ENCODE results near the gene CUEDC1.
A peak's percentile ranks its signal among the peaks of the same experiment; 100 is the strongest.

The CUEDC1 gene

DNA sequence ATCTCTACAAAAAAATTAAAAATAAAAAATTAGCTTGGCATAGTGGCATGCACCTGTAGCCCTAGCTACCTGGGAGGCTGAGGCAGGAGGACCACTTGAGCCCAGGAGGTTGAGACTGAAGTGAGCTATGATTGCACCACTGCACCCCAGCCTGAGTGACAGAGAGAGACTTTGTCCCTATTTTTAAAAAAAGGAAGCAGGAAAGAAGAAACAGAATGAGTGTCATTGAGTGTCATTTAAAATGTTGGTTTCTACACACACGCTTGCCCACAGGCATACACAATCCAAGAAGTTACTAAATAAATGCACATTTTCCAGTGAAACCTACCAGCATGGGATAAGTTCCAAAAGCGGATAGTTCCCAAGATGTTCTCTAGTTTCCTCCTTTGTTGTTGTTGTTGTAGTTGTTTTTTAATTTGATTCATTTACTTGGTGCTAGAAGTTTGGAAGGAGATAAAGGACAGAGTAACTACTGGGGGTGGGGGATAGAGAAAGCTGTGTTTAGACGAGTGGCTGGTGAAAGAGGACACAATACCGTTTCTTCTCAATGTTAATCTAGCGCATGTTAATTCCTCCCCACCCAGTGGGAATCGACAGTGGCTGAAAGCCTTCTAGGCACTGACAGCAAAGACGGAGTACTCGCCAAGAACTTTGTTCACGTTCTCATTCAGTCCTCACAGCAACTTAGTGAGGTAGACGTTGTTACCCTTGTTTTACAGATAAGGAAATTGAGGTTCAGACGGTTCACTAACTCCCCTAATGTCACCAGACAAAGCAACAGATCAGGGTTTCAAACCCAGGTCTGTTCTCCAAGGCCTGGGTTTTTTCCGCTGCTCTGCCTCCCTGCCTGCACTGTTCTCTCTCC lies 122.7 kb downstream of the CUEDC1 start:
- DNase-seq = peak; percentile 49

DNA sequence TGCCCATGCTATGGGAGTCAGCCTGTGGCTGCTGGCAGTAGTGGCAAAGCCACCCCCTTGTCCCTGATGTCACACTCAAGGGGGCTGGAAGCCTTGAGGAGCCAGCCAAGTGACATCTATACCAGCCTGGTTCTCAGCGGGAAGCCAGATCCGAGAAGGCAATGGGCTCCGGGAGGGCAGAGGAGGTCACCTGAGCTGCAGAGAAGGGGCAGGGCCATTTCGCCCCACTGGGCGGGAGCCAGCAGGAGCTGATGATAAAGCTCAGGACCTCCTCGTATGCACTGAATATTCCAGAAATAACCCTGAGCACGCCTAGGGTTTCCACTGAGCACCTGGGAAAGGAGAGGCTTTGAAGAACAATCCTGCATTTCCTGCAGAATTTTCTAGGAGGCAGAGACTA lies 124.3 kb downstream of the CUEDC1 start:
- no peak for DNase-seq

DNA sequence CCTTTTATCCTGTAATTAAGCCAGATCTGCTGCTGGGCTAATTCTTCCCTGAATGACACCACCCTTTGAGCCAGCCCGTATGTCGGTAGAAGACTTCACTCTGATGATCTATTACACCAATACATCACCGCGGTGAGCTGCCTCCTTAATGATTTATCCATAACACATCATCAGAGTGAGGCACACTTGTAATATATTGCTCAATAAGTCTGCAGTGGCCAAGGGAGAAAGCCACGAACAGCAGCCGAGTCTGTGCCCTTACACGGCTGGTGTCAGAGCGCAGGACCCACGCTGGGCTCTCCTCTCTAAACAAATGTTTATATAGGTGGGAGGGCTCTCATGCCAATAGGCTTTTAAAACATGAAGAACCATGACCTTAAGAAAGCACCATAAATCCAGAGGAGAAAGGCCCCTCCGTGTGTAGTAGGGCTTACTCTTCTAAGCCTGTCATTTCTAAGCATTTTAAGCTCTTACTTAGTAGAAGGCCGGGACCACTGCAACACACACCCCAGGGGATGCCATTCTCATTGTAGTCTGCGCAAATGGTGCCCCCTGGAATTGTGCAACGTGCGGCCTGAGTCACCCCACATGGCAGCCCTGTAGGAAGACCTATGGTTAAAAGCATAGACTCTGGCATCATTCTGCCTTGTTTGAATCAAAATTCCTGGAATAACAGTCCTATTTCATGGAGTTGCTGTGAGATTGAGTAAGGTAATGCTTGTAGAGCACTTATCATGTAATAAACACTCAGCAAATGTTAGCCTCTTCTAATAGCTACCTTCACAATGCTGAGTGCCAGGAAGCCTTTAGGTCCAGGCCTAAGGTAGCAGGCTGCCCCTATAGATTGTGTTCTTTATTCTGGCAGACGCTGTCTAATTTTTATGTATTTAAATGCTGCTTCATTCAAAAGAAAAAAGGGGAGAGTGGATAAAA lies 131.5 kb downstream of the CUEDC1 start:
- DNase-seq = no peak

DNA sequence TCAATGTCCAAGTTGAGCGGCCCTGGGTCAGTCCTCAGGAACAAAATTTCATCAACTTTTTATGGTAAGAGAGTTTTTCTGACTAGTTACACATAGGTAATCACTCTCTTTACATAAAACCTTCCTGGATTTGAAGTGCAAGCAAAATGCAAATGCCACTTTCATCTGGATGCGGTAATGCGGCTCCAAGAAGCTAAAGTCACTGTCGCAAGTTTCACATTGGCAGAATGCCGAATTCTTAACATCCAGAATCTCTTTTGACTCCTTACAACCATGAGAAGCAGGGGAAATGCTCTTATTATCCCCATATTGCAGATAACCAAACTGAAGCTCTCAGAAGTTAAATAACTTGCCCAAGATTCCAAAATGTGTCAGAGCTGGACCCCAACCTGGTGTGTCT lies 135.3 kb downstream of the CUEDC1 start:
- DNase-seq = no peak

DNA sequence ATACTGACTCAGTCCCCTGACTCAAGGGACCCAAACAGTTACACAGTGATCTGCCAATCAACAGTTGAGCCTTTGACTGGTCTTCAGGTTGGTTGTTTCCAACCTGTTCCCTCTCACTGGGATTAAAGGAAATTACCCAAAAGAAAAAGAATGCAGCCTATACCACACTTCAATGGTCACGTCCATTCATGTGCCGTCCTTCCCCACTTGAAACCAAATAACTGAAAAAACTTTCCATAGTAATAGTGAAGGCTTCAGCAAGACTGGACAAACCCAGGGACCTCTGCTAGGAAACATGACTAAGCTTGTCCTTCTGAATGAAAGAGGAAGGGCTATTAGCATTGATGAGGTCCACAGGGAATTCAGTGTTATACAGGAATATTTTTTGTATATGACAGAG lies 135.9 kb downstream of the CUEDC1 start:
- no peak for DNase-seq

DNA sequence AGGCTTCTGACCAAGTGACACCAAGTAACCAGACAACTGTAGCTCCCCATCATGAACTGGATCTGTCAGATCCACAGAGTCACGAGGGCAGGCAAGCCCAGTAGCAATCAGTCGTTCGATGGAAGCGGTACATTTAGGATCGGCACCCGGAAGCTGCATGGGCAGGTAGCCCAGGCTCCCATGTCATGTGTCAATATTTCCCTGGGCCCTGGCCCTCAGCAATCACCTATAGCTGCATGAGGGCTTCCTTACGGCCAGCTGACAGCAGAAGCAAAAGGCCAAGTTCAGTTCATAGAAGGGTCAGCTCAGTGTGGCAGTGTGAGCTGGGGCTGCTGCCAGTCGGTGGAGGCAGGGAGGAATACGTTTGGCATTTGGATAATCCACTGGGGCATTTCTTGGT lies 137.1 kb downstream of the CUEDC1 start:
- no peak for DNase-seq

DNA sequence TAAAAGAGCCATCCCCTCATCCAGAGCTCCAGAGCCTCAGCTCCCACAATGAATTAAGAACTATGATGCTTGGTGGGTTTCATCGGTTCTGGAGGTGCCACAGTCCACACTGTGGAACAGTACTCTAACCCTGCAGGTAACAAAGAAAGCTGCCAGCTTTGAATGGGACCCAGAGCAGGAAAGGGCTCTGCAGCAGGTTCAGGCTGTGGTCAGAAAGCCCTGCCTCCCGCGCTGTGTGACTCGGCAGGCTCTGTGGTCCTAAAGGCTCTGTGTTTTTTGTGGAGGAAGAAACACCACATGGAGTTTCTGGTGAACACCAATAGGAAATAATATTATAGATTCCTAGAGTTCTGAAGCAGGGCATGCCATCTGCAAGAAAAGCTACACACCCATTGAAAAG lies 137.9 kb downstream of the CUEDC1 start:
- DNase-seq = no peak

DNA sequence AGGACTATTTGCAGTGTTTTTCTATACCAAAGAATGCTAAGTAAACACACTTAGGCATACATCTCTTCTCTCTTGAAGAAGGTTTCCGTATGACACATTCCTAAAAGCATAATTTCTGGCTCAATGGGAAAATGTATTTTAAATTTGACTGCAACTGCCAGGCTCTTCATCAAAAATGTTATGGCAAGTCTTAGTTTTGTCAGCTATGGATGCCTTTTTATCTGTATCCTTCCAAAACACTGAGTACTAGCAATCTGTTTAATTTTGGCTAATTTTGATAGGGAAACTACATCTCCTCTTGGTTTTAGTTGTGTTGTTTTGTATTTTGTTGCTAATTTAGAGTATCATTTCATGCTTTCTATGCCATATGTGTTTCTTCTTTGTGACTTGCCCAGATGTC lies 140.8 kb downstream of the CUEDC1 start:
- DNase-seq = no peak

DNA sequence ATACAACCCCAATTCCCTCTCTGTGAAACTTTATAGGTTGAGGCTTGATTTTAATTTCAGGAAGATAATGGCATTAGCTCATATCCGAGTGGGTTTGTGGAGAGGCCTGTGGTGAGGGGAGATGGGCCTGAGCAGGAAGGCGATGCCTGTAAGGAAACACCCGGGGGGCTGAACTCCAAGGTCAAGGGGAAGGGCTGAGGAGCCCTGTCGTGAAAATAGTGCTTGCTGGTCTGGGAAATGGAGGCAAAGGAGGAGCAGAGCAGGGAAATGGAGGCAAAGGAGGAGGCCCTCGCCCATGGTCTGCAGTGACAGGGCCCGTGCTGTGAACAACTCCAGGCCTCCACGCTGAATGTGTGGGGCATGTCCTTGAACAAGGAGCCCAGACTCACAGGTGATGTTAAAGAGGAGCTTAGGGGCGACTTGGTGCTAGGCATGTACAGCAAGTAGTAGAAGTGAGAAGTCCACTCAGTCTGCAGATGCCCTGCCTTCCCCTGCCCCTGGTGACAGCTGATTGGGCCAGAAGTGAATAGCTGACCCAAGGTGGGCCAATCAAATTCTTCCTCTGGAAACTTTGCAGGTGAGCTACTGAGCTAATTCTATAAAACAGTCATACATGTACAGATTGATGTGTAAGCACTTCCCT lies 143.5 kb downstream of the CUEDC1 start:
- DNase-seq = no peak

Data from SIG-M5 (cell line).